Measurements from ENCODE around the gene IL17F. TPM values are rescaled to one million over a fixed set of nuclear protein-coding genes. Genes with fewer than 3 reads are reported as not detected.

Gene IL17F
- total RNA-seq: not detected

DNA sequence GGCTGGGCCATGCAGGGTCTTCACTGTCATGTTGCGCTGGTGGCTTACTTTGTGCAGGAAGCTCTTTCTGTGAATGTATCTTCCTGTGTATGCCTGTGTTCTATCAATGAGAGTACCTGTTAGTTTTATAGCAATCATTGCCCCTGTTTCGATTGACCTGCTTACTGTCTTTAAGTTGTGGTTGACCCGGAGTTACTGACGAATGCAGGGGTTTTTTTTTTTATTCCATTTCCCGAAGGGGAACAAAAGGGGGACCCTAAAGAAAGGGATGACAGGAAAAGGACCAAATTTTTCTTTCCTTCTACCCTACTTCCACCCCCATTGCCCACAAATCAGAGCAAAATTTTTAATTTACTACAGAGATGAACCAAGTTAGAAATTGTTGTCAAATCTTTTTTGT is at the start of gene IL17F:
Gene IL17F, minus strand, starts transcription at position 101 of the 400 bp plus-strand sequence. Its CDS starts 71 bp downstream, at position 30.
- no peak for DNase-seq

DNA sequence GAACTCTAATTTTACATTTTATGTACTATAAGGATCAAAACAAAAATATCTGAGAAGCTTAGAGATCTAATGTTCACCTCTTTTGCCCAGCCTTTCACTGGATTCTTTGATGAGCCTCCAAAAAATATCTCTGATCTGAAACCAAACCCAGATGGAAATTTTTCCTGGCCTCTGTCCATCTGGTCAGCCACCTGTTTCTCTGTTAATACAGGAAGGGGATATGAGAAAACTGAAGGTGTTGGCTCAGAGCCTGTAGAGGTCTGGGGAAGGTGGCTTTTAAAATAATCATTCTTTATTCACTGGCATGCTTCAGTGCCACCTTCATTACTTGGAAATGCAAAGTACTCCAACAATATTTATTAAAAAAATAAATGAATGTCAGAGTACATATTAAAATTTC is 48.8 kb upstream of the IL17F start:
- DNase-seq: no peak

- no peak for DNase-seq
Measured at GRCh38 chr6:52288841-52289240, 44.5 kb upstream of the IL17F start.

- no peak for DNase-seq
Measured at GRCh38 chr6:52288216-52288615, 43.9 kb upstream of the IL17F start.

DNA sequence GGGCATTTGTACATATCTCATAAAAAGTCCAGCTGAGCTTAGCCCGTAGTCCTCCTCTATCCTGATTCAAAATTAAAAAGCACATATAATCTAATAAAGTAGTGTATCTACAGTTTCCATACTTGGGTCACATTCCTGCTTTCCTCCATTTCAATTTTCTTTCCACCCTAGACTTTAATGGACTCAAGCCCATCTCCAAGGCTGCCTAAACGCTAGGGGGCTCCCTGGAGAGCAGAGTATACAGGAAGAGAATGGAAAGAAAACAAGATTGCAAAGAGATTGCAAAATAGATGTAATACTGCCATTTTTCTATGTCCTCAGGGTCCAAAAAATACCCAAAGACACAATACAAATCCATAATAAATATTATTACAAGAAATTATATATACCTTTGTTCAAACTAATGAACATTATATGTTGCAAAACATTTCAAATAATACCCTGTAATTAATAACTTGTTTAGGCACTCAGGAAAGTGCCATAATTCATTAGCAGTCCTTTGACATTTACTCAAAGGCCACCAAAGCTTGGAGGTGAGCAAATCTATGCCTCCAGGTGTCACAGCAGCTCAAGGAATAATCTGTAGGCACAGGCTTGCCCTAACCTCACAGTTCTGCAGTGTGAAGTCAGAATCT is 42.6 kb upstream of the IL17F start:
- DNase-seq: peak; percentile 4

GRCh38 chr6:52285177-52286068 is 41.1 kb upstream of the IL17F start:
- DNase-seq: peak; percentile 55

GRCh38 chr6:52284460-52285176 is 40.3 kb upstream of the IL17F start, which contains the start of gene MCM3:
MCM3 (minus strand) TSS chr6:52284742; CDS start chr6:52284674, 68 bp downstream.
- DNase-seq: peak; percentile 100

- DNase-seq: no peak
Measured at GRCh38 chr6:52284131-52284459, 39.8 kb upstream of the IL17F start.

DNA sequence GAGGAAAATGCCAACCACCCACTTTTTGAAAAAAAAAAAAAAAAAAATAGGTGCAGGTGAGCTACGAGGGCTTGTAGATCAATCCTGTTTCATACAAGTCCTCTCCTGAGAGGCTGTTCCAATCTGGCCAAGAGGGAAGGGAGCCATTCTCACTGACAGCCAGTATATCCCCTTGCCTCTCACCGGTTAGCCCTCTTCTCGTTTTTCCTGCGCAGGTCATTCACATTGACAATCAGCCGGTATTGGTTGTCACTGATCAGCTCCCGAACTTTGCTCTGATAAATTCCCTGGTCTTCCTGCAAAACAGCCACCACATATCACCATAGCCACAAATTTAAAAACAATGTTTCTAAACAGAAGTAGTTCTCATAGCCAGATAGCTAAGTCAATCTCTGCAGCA is 38.8 kb upstream of the IL17F start:
- DNase-seq: no peak

DNA sequence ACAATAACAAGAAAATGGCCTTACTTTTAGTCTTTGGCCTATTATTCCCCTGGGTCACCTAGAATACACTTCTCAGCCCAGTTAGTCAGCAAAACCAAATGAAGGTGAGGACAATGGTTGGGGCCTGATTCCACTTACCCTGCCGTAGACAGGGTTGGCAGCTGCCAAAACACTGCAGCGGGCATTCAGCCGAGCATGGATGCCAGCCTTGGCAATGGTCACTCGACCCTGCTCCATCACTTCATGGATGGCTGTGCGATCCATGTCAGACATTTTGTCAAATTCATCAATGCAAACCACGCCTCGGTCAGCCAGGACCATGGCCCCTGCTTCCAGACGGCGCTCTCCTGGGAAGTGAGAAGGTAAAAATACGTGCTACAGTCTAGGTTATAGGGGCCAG is 31.8 kb upstream of the IL17F start:
- DNase-seq: no peak

DNA sequence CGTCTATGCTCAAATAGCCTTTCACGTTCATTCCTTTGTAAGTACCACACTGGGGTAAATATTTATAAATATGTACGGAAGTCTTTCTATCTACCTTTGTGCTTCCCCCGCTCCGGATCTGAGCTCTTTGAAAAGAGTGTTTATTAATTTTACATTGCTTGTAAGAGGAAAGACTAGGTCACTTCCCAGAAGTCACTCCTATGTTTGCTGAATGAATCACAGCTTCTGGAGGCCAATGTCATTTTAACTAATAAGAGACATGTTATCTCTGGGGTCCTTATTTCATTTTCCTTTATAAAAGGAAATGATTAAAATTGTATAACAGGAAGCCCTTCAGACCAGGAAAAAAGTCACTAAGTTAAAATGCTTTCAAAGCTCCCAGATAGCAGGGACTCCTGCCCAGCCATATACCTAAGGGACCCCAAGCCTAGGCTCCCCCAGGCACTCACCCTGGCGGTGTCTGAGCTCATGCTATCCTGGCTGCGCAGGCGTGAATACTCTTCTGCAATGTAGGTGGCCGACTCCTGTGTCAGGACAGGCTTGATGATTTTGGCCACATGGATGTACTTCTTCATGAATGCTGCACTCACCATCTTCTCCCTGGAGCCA is 27.7 kb upstream of the IL17F start:
- no peak for DNase-seq

- DNase-seq: peak; percentile 58
Measured at GRCh38 chr6:52263709-52264540, 19.6 kb upstream of the IL17F start.

- no peak for DNase-seq
Measured at GRCh38 chr6:52262620-52263344, 18.5 kb upstream of the IL17F start.

- peak; percentile 29 for DNase-seq
Measured at GRCh38 chr6:52261229-52261628, 16.9 kb upstream of the IL17F start.

- no peak for DNase-seq
Measured at GRCh38 chr6:52260634-52261033, 16.3 kb upstream of the IL17F start.

DNA sequence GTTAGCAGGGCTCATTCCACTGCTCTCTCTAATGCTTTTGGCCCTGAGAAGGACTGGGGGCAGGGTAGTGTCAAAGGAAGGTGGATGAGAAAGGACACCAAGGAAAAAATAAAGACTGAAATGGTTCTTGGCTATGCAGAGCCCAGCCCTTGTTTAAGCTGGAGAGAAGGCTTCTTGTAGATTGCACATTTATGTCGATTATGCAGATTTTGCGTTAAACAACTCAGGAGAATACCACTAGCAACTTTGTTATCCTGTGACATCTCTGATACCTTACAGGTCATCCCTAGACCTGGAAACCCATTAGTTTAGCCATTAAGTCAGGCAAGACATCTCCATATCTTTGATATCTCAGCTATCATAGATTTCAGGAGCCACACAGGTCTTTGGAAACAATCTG is 11.1 kb upstream of the IL17F start:
- no peak for DNase-seq

GRCh38 chr6:52254731-52255378 is 10.6 kb upstream of the IL17F start:
- no peak for DNase-seq

DNA sequence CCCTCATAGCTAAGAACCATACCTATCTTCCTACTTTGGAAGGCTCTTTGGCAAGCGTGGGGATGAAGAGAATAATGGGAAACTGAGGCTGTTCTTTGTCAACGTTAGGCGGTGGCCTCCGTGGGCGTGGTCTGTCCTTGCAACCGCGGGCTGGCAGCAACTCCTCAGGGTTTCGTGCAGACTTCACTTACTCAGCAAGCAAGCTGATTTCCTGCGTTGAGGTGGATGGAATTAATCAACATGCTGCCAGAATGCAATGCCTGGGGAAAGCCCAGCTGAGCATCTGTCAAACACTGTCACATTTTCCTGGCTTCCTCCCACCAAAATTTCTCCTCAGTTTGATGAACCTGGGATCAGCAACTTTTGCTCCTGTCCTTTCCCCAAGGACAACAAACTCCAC is 9.2 kb upstream of the IL17F start:
- no peak for DNase-seq

- no peak for DNase-seq
Measured at GRCh38 chr6:52251113-52251512, 6.8 kb upstream of the IL17F start.

DNA sequence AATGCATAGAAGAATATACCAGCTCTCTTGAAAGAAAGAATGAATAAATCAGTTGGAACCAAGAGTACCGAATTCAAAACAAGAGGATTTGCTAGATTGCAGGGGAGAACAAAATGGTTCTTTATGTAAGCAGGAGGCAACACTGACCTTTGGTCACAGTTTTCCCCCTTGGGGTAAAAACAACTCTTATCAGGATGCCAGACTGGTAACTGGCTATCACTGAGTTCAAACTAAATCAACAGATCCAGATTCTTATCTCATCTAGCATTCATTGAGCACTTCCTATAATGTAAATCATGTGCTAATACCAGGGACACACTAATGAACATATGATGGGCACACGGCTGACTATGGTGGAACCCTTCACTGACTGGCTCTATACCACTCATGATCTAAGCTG is 4.8 kb upstream of the IL17F start:
- DNase-seq: no peak

- no peak for DNase-seq
Measured at GRCh38 chr6:52245425-52245824, 1.1 kb upstream of the IL17F start.
